OCI-LY7 (cell line): ENCODE results near the gene PLPP4. TPM values are rescaled to one million over a fixed set of nuclear protein-coding genes. Genes with fewer than 3 reads are reported as not detected.
A peak's percentile ranks its signal among the peaks of the same experiment; 100 is the strongest.

Experiments
- BruUV-seq: library from RNA; stranded (reverse); fragments of 400-500 nt; replicated peaks from 2 replicates; lab custom pipeline; 2021; lab: Mats Ljungman, UMichigan
- CTCF ChIA-PET: fragments of 300-600 bp; sonication (Branson Sonifier 250); formaldehyde crosslinking; loops from one replicate; lab custom pipeline; 2022; ENCODE audit warnings: antibody characterized with exemption; ENCODE audit not compliant: unreplicated experiment; lab: Charles Lee
- POLR2A ChIA-PET: fragments of 300-600 bp; sonication (Branson Sonifier 250); formaldehyde crosslinking; loops from one replicate; lab custom pipeline; 2022; ENCODE audit warnings: antibody characterized with exemption; lab: Charles Lee
- DNase-seq: peaks from one replicate; pipeline ENCODE4 v3.0.0-alpha.2; 2015; ENCODE audit warnings: low spot score
- H2AFZ ChIP-seq: fragments of 200-600 bp; sonication (generic), shearing (Covaris generic); 2 replicates; pipeline ENCODE4 v1.6.1; 2014; ENCODE audit warnings: mild to moderate bottlenecking, antibody characterized with exemption, low read length, moderate library complexity
- H3K27ac ChIP-seq: fragments of 200-600 bp; sonication (generic); 2 replicates; pipeline ENCODE4 v1.5.1; 2014; ENCODE audit warnings: mixed run types, low read depth, mild to moderate bottlenecking, moderate library complexity, low read length, inconsistent platforms; ENCODE audit not compliant: poor library complexity, severe bottlenecking
- H3K36me3 ChIP-seq: fragments of 200-600 bp; sonication (generic); 2 replicates; pipeline ENCODE4 v1.6.1; 2014; ENCODE audit warnings: mild to moderate bottlenecking, antibody characterized with exemption, low read length, moderate library complexity, mixed read lengths; ENCODE audit not compliant: insufficient read depth
- H3K4me1 ChIP-seq: fragments of 200-600 bp; sonication (generic); 2 replicates; pipeline ENCODE4 v1.5.1; 2014; ENCODE audit warnings: mild to moderate bottlenecking, low read length; ENCODE audit not compliant: insufficient read depth, poor library complexity, severe bottlenecking
- H3K4me2 ChIP-seq: fragments of 200-600 bp; sonication (generic); 2 replicates; pipeline ENCODE4 v1.6.1; 2014; ENCODE audit warnings: mild to moderate bottlenecking, low read length
- H3K4me3 ChIP-seq: fragments of 200-600 bp; sonication (generic); 2 replicates; pipeline ENCODE4 v1.5.1; 2014; ENCODE audit warnings: mild to moderate bottlenecking, low read depth, low read length; ENCODE audit not compliant: poor library complexity, severe bottlenecking
- H3K79me2 ChIP-seq: fragments of 200-600 bp; sonication (generic); 2 replicates; pipeline ENCODE4 v1.6.1; 2016; ENCODE audit warnings: low read depth, mild to moderate bottlenecking, low read length, moderate library complexity, mixed read lengths; ENCODE audit not compliant: insufficient read depth
- H3K9me2 ChIP-seq: fragments of 200-600 bp; sonication (generic); 2 replicates; pipeline ENCODE4 v1.6.1; 2016; ENCODE audit warnings: mild to moderate bottlenecking, low read length, mixed read lengths; ENCODE audit not compliant: insufficient read depth
- H3K9me3 ChIP-seq: fragments of 200-600 bp; sonication (generic); 2 replicates; pipeline ENCODE4 v1.6.1; 2014; ENCODE audit warnings: mild to moderate bottlenecking, mixed run types, low read length, mixed read lengths
- H4K20me1 ChIP-seq: fragments of 200-600 bp; sonication (generic); 2 replicates; pipeline ENCODE4 v1.6.1; 2014; ENCODE audit warnings: mild to moderate bottlenecking, antibody characterized with exemption, low read length, moderate library complexity, mixed read lengths; ENCODE audit not compliant: insufficient read depth
- EZH2phosphoT487 ChIP-seq: fragments of 200-600 bp; sonication (generic); IDR thresholded peaks from 2 replicates; pipeline ENCODE4 v1.6.1; 2018; ENCODE audit warnings: low read depth, borderline replicate concordance, mild to moderate bottlenecking, mixed run types, antibody characterized with exemption, low read length, moderate library complexity, mixed read lengths
- intact Hi-C: fragments of 100-400 bp; cut with micrococcal nuclease; formaldehyde crosslinking; loops from one replicate; pipeline ENCODE4 v1.10.0; 2022; ENCODE audit not compliant: unreplicated experiment
- total RNA-seq, 2 experiments: library from RNA; depleted of rRNA in 1 of 2; stranded (reverse); fragments of >200 nt in 1 of 2; shearing (Covaris generic) in 1 of 2; gene quantifications; 2 replicates each; pipeline ENCODE4 v1.2.3, GENCODE V29; 2014 to 2022
- TF ChIP-seq, protein P1 (sequence below): fragments of 200-600 bp; sonication (generic); conservative IDR thresholded peaks from 2 replicates; pipeline ENCODE4 v1.5.1; 2014; ENCODE audit warnings: mild to moderate bottlenecking, antibody characterized with exemption, low read length, moderate library complexity, mixed read lengths

PLPP4 gene
- total RNA-seq, 2 experiments from 2014 or later = not detected

DNA sequence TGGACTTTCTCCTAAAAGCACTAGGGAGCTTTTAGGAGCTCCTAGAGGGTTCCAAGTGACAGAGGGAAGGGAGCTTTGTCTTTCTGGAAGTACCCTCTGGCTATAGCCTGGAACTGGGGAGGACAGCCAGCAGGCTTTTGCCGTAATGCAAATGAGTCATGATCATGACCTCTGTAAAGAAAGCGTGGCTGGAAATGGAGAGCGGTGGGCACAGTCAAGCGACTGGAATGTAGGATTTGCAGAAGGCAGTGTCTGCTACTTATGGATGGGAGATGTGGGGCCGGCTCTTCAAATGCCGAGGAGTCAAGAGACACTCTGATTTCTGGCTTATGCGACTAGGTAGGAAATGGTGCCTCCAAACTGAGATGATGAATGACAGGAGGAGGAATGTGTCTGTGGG, 34.6 kb upstream of the PLPP4 start:
- Histone ChIP-seq H3K27ac (no peak overlapping the region), H3K4me1 (no peaks in the 10 kb centered on the region), H2AFZ (no peak overlapping the region), H3K9me2 (no peaks in the 10 kb centered on the region), H3K36me3 (no peaks in the 10 kb centered on the region), H4K20me1 (no peaks in the 10 kb centered on the region), H3K79me2 (no peaks in the 10 kb centered on the region), H3K4me3 (no peak overlapping the region), H3K9me3 (no peaks in the 10 kb centered on the region), H3K4me2 (no peak overlapping the region)
- DNase-seq = no peak
- TF ChIP-seq EZH2phosphoT487 = no peak
- TF ChIP-seq, protein P1, sequence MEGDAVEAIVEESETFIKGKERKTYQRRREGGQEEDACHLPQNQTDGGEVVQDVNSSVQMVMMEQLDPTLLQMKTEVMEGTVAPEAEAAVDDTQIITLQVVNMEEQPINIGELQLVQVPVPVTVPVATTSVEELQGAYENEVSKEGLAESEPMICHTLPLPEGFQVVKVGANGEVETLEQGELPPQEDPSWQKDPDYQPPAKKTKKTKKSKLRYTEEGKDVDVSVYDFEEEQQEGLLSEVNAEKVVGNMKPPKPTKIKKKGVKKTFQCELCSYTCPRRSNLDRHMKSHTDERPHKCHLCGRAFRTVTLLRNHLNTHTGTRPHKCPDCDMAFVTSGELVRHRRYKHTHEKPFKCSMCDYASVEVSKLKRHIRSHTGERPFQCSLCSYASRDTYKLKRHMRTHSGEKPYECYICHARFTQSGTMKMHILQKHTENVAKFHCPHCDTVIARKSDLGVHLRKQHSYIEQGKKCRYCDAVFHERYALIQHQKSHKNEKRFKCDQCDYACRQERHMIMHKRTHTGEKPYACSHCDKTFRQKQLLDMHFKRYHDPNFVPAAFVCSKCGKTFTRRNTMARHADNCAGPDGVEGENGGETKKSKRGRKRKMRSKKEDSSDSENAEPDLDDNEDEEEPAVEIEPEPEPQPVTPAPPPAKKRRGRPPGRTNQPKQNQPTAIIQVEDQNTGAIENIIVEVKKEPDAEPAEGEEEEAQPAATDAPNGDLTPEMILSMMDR = no peak
- CTCF ChIA-PET = no interaction called here
- no TSS peak for BruUV-seq
- POLR2A ChIA-PET = no interaction called here
- intact Hi-C loops = no loop called here

DNA sequence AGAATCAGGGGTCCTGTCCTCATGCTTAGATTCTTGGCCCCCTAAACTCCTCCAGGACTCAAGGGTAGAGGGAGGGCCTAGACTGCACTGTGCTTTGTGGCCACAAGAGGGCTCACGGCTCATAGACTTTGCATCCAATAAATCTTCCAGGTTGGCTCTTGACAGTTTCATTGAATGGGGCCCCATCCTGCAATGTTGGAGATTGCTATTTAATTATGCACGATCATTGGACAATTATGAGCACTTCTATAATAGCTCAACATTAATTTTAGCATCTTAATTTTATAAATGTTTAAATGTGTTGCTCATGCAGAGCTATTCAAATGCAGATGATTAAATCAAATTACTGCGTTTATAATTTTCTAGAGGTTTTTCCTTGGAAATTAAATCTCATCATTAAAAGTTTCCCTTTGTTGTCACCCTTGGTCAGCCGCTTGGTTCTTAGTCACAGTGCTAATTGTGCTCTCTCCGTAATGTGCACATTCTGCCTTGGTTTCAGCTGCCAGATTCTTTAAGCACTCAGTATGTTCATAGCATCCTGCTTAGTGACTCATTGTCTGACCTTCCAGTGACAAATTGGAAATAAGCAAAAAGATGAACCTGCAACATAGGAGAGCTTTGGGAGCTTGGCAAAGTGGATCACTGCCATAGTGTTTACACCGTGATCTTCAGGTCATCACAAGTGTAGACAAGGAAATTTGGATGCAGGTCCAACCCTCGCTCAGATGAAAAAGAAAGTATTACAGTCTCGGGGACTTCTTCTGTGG, 33.4 kb upstream of the PLPP4 start:
- peak; percentile 37 for DNase-seq
- Histone ChIP-seq H3K9me3 (no peaks in the 10 kb centered on the region), H4K20me1 (no peaks in the 10 kb centered on the region), H3K4me2 (no peak overlapping the region), H3K4me3 (no peak overlapping the region), H3K9me2 (no peaks in the 10 kb centered on the region), H3K27ac (no peak overlapping the region), H2AFZ (no peak overlapping the region), H3K36me3 (no peaks in the 10 kb centered on the region), H3K4me1 (no peaks in the 10 kb centered on the region), H3K79me2 (no peaks in the 10 kb centered on the region)
- TF ChIP-seq, protein P1 = peak; percentile 87
- no peak for TF ChIP-seq EZH2phosphoT487
- intact Hi-C loops = no loop called here
- no TSS peak for BruUV-seq
- ChIA-PET POLR2A (interaction anchor here (0.6 to 0.9 kb wide), 3 partner anchors 18 to 1163 kb away, joined by 3 to 4 read pairs (median 3); no protein-coding TSS in a partner anchor), CTCF (no interaction called here)

DNA sequence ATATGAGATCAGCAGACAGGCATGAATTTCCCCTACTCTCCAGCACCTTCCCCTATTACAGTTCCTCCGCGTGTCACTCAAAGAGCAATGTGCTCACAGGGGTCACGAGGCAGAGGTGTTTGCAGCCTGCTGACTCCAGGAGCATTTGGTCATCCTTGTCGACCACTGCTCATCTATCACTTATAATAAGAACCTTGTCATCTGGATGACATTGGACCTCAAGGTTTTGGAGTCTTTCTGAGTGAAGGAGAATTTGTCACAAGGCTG, 32.9 kb upstream of the PLPP4 start:
- H3K4me3 ChIP-seq = no peak overlapping the region
- H3K79me2 ChIP-seq = no peaks in the 10 kb centered on the region
- H2AFZ ChIP-seq = no peak overlapping the region
- no peak overlapping the region for H3K27ac ChIP-seq
- H3K36me3 ChIP-seq = no peaks in the 10 kb centered on the region
- intact Hi-C loops = no loop called here
- BruUV-seq = no TSS peak
- no peak for DNase-seq
- H3K9me2 ChIP-seq = no peaks in the 10 kb centered on the region
- no peaks in the 10 kb centered on the region for H3K9me3 ChIP-seq
- no peaks in the 10 kb centered on the region for H3K4me1 ChIP-seq
- no peak overlapping the region for H3K4me2 ChIP-seq
- ChIA-PET CTCF (no interaction called here), POLR2A (no interaction called here)
- TF ChIP-seq, protein P1 = no peak
- TF ChIP-seq EZH2phosphoT487 = no peak
- no peaks in the 10 kb centered on the region for H4K20me1 ChIP-seq
